HUES48 (cell line): ENCODE measurements around the gene COA5.
"Not testable (repeated sequence)": the region's sequence is repeated elsewhere in the genome, so short reads cannot be mapped to it uniquely, and the experiment has no call there.

Experiments
- H3K27ac ChIP-seq: one replicate; pipeline ENCODE4 v1.7.0; 2013; ENCODE audit warnings: low read depth, low read length, inconsistent platforms
- H3K27me3 ChIP-seq: 2 replicates; pipeline ENCODE4 v1.6.1; 2013; ENCODE audit warnings: mild to moderate bottlenecking, low read length; ENCODE audit not compliant: control insufficient read depth, insufficient read depth
- H3K36me3 ChIP-seq: 2 replicates; pipeline ENCODE4 v1.6.1; 2013; ENCODE audit warnings: low read length; ENCODE audit not compliant: control insufficient read depth, insufficient read depth
- H3K4me1 ChIP-seq: 2 replicates; pipeline ENCODE4 v1.6.1; 2013; ENCODE audit warnings: mild to moderate bottlenecking, low read length; ENCODE audit not compliant: control insufficient read depth, insufficient read depth
- H3K4me3 ChIP-seq: 2 replicates; pipeline ENCODE4 v1.5.1; 2013; ENCODE audit warnings: mild to moderate bottlenecking, low read depth, low read length
- H3K9ac ChIP-seq: 2 replicates; pipeline ENCODE4 v1.6.1; 2013; ENCODE audit warnings: mild to moderate bottlenecking, low read depth, low read length, moderate library complexity
- H3K9me3 ChIP-seq: 2 replicates; pipeline ENCODE4 v1.6.1; 2013; ENCODE audit warnings: low read length; ENCODE audit not compliant: control insufficient read depth, insufficient read depth

Gene COA5

GRCh38 chr2:98606431-98606830 is 1.9 kb downstream of the COA5 start:
- Histone ChIP-seq H3K27ac (no peak overlapping the region), H3K4me1 (peaks cover 11% of the 10 kb centered on the region), H3K9me3 (no peaks in the 10 kb centered on the region), H3K27me3 (no peaks in the 10 kb centered on the region), H3K36me3 (peaks cover 40% of the 10 kb centered on the region), H3K9ac (no peak overlapping the region), H3K4me3 (no peak overlapping the region)

- H3K9ac ChIP-seq, result no peak overlapping the region
Measured at GRCh38 chr2:98605076-98605475, 3.2 kb downstream of the COA5 start.

GRCh38 chr2:98604547-98604946 is 3.8 kb downstream of the COA5 start:
- Histone ChIP-seq H3K4me1 (peaks cover 10% of the 10 kb centered on the region), H3K36me3 (peaks cover 38% of the 10 kb centered on the region), H3K9me3 (no peaks in the 10 kb centered on the region), H3K4me3 (no peak overlapping the region), H3K27me3 (no peaks in the 10 kb centered on the region), H3K27ac (no peak overlapping the region), H3K9ac (no peak overlapping the region)

More at GRCh38 chr2:98605076-98605475, 3.2 kb downstream of the COA5 start:
- H3K36me3 ChIP-seq, result peaks cover 37% of the 10 kb centered on the region
- H3K9me3 ChIP-seq, result no peaks in the 10 kb centered on the region
- peaks cover 11% of the 10 kb centered on the region for H3K4me1 ChIP-seq
- no peaks in the 10 kb centered on the region for H3K27me3 ChIP-seq
- H3K27ac ChIP-seq, result no peak overlapping the region
- H3K4me3 ChIP-seq, result no peak overlapping the region

GRCh38 chr2:98601532-98602132 is 6.7 kb downstream of the COA5 start:
- Histone ChIP-seq H3K27me3 (no peaks in the 10 kb centered on the region), H3K9me3 (no peaks in the 10 kb centered on the region), H3K4me3 (no peak overlapping the region), H3K27ac (no peak overlapping the region), H3K9ac (no peak overlapping the region), H3K36me3 (peaks cover 48% of the 10 kb centered on the region), H3K4me1 (no peaks in the 10 kb centered on the region)

DNA sequence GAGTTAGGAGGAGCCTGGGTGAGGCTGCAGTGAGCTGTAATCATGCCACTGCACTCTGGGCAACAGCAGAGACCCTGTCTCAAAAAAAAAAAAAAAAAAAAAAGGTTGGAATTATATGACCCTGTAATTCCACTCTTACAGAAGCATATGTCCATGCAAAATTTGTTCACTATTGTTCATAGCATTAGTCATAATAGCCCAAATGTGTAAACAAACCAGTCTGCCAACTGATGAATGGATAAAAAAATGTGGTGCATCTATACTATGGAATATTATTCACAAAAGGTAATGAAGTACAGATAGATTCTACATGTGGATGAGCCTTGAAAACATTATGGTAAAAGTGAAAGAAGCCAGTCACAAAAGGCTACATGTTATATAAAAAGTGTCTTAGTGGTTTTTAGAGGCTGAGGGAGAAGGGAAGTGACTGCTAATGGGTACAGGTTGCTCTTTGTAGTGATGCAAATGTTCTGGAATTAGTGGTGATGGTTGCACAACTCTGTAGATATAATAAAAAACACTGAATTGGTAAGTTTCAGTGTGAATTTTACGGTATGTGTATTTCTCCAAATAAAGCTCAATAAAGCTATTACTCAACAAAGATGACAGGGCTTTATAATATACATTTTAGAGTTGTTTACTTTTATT is 9.4 kb downstream of the COA5 start:
- no peak overlapping the region for H3K9ac ChIP-seq
- H3K9me3 ChIP-seq, result no peaks in the 10 kb centered on the region; the same call in 1 of the 2 replicates
- no peaks in the 10 kb centered on the region for H3K27me3 ChIP-seq
- H3K4me1 ChIP-seq, result no peaks in the 10 kb centered on the region
- H3K36me3 ChIP-seq, result peaks cover 44% of the 10 kb centered on the region
- H3K27ac ChIP-seq, result no peak overlapping the region
- no peak overlapping the region for H3K4me3 ChIP-seq

DNA sequence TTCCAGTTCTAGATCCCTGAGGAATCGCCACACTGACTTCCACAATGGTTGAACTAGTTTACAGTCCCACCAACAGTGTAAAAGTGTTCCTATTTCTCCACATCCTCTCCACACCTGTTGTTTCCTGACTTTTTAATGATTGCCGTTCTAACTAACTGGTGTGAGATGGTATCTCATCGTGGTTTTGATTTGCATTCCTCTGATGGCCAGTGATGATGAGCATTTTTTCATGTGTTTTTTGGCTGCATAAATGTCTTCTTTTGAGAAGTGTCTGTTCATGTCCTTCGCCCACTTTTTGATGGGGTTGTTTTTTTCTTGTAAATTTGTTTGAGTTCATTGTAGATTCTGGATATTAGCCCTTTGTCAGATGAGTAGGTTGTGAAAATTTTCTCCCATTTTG is 13.6 kb downstream of the COA5 start:
- H3K9ac ChIP-seq, H3K4me1 ChIP-seq, H3K4me3 ChIP-seq, H3K27me3 ChIP-seq, H3K9me3 ChIP-seq, H3K27ac ChIP-seq: not testable (repeated sequence)
- H3K36me3 ChIP-seq, result peaks cover 23% of the 10 kb centered on the region

DNA sequence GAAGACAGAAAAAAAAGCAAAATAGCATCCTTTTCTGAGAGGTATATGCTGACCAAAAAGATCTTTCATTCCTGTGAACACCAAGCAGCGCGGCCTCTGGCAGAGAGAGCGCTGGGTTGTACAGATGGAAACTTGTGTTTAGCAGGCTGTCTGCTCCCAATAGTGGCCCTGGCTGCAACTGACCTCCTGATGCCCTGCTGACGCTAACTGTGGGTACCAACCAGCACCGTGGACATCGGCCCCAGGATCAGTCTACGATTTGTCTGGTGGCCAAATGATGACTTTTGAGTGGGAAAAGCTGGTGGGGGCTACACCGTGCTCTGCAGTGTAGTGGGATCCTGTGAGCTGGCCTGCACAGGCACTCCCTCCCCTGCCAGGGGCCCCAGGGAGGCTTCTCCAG is 15.7 kb downstream of the COA5 start:
- H3K9me3 ChIP-seq, result no peaks in the 10 kb centered on the region; the same call in 1 of the 2 replicates
- peaks cover 12% of the 10 kb centered on the region for H3K36me3 ChIP-seq
- no peak overlapping the region for H3K4me3 ChIP-seq
- H3K9ac ChIP-seq, result no peak overlapping the region
- no peak overlapping the region for H3K27ac ChIP-seq
- H3K27me3 ChIP-seq, result no peaks in the 10 kb centered on the region
- no peaks in the 10 kb centered on the region for H3K4me1 ChIP-seq

DNA sequence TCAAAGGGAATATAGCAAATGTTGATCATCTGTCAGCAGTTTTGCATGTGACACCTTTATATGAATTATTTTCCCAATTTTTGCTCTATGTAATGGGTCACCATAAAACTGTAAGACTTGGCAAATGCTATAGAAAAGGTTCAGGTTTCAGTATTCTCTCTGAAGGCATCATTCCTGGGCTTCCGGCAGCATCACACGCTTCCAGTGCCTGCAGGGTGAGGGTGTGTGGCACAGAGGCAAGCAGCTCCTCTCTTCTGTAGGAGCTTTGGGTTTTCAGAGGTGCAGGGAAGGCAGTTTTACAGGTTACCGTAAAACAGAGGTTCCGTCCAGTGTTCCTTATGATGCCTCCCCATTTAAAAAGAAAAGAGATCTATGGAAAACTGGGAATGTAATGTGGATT is 18.8 kb downstream of the COA5 start:
- Histone ChIP-seq H3K36me3 (peaks cover 27% of the 10 kb centered on the region), H3K4me1 (no peaks in the 10 kb centered on the region), H3K9me3 (no peaks in the 10 kb centered on the region; the same call in 1 of the 2 replicates), H3K9ac (no peak overlapping the region), H3K27me3 (no peaks in the 10 kb centered on the region), H3K27ac (no peak overlapping the region), H3K4me3 (no peak overlapping the region)

- Histone ChIP-seq H3K9ac (no peak overlapping the region), H3K4me3 (no peak overlapping the region), H3K9me3 (no peaks in the 10 kb centered on the region; the same call in 1 of the 2 replicates), H3K36me3 (peaks cover 31% of the 10 kb centered on the region), H3K4me1 (no peaks in the 10 kb centered on the region), H3K27me3 (no peaks in the 10 kb centered on the region), H3K27ac (no peak overlapping the region)
Measured at GRCh38 chr2:98588880-98589431, 19.4 kb downstream of the COA5 start.

- Histone ChIP-seq H3K27me3 (no peaks in the 10 kb centered on the region), H3K27ac (no peak overlapping the region), H3K4me1 (no peaks in the 10 kb centered on the region), H3K4me3 (no peak overlapping the region), H3K36me3 (peaks cover 52% of the 10 kb centered on the region), H3K9me3 (no peaks in the 10 kb centered on the region), H3K9ac (no peak overlapping the region)
Measured at GRCh38 chr2:98586551-98587140, 21.7 kb downstream of the COA5 start.

DNA sequence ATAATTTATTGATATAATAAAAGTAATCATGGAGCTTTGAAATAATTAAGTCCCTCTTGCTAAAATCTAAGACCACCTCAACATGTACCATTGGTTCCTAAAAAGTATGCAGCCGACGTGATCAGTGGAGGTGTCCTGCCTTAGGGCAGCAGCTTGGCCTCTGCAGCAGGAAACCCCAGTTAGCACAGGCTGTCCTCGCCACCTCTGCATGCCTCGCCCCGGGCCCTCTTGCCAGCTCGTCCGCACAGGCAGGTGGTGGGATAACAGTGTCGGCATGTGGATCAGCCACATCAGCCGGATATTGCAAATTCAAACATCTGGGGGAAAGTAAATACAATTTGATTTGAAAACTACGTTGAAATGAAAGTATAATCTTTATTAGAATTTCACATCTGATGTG is 22.9 kb downstream of the COA5 start:
- H3K4me3 ChIP-seq, result no peak overlapping the region
- H3K9ac ChIP-seq, result no peak overlapping the region
- no peaks in the 10 kb centered on the region for H3K27me3 ChIP-seq
- H3K36me3 ChIP-seq, result peaks cover 50% of the 10 kb centered on the region
- no peaks in the 10 kb centered on the region for H3K9me3 ChIP-seq
- H3K4me1 ChIP-seq, result no peaks in the 10 kb centered on the region
- no peak overlapping the region for H3K27ac ChIP-seq
